Stimulated activated CD4-positive, alpha-beta T cell treated with anti-CD3 and anti-CD28 coated beads, Interleukin-15, amount 100 ng/mL, for 24 hours (primary cell): ENCODE data around the gene NHLRC4.

ENCODE experiments used
- DNase-seq: peaks from one replicate; pipeline ENCODE4 v3.0.0-alpha.2; 2020

NHLRC4 gene

DNA sequence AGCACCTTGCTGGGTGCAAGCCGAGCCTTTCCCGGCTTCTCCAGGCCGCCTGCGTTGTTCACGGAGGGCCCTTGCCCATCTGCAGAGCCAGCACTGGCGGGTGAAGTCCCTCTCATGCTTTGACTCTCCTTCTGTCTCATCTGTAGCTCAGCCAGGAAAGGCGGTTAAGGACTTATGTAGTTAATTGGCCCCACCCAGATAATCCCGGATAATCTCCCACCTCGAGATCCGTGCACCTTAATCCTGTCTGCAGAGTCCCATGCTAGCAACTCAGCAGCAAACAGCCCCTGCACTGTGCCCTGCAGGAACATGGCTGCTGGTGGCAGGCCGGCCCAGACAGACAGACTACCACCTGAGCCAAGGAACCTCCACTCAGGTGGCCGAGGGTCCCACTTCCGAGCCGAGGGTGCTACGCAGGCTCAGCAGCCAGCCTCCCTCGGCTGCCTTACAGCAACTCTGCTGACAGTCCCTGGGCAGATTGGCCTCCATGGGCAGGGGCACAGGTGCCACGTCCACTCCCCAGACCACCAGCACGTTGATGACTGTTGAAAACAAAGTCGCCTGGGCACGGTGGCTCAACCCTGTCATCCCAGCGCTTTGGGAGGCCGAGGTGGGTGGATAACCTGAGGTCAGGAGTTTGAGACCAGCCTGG, 40.0 kb downstream of the NHLRC4 start:
- no peak for DNase-seq

DNA sequence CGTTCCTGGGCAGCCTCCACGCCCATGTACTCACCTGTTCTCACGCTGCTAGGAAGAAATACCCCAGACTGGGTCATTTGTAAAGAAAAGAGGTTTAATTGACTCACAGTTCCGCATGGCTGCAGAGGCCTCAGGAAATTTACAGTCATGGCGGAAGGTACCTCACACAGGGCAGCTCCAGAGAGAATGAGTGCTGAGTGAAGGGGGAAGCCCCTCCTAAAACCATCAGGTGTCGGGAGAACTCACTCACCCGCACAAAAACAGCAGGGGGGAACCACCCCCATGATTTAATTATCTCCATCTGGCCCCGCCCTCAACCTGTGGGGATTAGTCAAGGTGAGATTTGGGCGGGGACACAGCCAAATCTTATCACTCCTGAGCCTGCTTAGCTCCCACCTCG, 41.2 kb downstream of the NHLRC4 start:
- DNase-seq: peak; percentile 77

DNA sequence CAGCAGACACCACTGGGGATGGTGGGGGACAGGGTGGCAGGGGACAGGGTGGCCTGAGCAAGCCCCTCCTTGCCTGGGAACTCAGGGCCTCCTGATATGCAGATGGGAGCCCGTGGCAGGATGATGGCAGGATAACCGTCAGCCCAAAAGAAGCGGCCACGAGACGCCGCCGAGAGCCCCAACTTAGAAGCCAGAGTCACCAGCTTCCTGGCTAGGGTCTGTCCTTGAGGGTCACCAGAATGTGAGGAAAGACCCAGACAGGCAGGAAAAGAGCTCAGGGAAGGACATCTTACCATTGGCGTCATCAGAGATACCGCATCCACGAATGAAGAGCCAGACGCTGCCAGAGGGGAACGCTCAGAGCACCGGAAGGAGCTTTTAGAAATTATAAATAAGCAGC, 42.5 kb downstream of the NHLRC4 start:
- DNase-seq: no peak

DNA sequence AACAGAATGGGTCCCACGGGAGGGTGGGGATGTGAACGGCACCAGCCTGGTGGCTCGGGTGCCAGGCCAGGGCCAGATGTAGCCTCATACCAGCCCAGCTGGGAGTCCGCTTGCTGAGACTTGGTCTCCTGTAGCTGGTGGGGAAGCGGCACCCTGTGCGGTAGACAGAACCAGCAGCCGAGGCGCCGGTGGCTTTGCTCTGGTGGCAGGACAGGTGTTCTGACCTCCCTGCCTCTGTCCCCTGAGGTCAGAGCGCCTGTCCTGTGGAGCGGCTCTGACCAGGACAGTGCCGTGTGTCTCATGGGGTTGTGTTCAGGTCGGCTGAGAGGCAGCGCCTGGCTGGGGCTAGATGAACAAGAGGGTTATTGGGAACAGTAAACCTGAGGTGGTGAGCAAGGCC, 43.2 kb downstream of the NHLRC4 start:
- no peak for DNase-seq

DNA sequence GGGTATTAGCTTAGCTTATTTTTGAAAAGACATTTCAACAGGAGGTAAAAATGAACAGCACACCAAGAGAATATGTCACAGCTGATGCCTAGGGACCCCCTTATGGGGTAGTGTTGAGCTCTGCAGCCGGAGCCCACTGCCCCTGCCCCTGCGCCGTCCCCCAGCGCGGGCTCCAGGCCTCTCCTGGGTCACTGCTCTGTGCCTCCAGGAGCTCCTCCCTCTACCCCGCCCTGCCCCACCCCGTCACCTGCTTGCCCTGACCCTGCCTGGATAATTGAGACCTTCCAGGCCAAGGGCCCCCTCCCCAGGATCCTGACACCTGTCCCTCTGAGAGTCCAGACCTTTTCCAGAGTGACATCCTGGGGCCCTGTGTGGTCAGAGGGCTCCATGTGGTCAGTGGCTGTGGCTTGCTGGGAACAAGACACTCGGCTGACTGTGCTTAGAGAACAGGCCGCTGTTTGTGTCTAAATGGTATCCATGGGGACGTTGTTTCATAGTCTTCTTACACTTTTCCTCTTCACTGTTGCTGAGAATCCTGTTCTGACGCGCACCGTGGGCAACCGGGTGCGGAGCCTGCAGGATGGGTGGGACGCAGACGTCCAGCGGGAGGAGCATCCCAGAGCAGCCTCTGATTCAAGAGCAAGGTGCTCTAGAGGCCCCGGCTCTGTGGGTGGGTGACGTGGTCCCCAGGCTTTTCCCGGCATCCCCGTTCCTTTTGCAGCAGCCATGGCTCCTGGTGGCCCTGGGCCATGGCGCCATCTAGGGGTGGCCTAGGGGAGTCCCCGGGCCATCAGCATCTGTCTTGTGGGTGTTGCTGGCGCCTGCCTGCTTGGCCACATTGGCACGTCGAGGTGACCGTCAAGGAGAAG, 43.9 kb downstream of the NHLRC4 start:
- DNase-seq: peak; percentile 77

DNA sequence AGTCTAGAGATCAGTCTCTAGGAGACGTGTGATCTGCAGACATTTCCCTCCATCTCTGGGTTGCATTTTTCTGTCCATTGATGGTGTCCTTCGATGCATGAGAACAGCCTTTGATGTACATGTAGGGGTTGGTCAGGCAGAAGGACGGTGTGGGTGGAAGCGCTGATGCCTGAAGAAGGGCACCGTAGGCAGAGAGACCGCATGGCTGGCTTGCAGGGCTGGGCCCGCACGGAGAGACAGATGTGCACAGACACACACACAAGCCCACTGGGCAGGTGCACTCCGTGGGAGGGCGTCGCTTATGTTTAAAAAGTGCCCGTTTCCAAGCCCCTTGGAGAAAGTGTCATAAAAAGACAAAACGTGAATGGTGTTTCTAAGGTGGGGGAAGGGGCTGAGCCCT, 48.3 kb downstream of the NHLRC4 start:
- no peak for DNase-seq

DNA sequence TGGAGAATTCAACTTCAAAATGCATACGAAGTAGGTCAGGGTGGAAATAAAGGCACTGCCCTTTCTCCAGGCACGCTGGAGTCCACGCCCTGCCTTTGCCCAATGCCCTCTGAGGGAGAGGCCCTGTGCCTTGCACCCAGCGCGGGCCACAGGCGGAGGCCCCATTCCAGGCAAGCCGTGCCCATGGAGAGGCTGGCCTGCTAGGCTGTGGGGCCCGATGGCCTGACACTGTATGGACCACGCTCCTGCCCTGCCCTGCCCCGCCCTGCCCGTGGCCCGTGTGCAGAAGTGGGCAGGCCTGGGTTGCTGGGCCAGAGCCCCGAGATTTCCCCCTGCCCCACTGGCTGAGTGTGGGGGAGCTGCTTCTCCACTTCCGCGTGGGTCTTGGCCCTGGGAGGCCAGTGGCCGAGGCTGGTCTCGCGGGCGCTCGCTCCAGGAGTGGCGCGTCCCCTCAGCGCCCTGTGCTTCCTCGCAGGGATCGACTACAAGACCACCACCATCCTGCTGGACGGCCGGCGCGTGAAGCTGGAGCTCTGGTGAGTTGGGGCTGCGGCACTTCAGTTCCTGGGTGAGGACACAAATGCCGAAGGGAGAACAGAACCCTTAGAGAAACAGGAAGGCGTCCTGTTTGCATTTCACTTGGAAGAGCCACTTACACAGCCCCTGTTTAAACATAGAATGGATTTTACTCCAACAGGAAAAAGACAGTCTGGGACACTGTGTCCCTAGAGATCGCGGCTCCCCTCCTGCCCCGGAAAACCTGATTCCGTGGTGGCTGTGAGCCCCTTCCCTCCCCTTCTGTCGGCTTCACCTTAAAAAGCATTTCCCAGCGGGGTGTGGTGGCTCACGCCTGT, 50.2 kb downstream of the NHLRC4 start:
- DNase-seq: no peak

DNA sequence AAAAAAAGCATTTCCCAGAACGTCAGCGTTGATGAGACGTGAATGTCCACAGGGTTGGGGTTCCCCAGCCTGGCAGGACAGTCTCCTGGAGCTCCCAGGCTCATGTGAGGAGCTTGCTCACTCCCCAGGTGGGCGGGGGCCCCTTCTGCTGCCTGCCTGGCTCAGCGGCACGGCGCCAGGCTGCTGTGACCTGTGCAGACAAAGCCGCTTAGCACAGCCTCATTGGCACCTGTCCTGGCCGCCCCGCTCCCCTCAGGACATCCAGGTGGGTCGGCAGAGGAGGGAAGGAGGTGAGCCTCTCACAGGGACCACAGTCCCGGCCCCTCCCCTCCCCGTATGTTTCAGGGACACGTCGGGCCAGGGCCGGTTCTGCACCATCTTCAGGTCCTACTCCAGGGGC, 51.0 kb downstream of the NHLRC4 start:
- no peak for DNase-seq
